ENCODE measurements around the gene CAPN2. TPM values are rescaled to one million over a fixed set of nuclear protein-coding genes. Genes with fewer than 3 reads are reported as not detected.

Gene CAPN2
- total and polyA plus RNA-seq, 2 experiments from 2014 or later, result 8.4 to 17.8 TPM

DNA sequence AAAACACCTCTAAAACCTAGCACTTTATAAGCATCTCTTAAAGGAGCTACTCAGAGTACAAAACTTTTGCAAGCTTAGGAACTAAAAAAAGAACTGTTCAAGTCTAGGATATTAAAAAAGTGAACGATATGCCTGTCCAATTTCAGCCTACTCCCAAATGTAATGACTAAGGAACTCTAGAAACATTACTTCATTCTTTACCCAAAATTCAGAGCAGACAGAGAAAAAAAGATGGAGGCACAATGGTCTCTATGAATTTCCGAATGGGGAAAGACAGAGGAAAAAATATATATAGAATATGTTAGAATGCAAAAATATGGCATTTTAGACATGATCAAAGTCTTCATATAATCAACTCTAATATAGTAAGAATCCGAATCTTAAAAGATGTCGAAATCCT lies 72.2 kb downstream of the CAPN2 start:
- Histone ChIP-seq H2AFZ (no peak overlapping the region), H3K27me3 (ENCODE audit: insufficient read depth) (no peaks in the 10 kb centered on the region), H3K27ac (ENCODE audit: low read depth) (no peak overlapping the region), H3K4me1 (ENCODE audit: insufficient read depth) (no peaks in the 10 kb centered on the region), H3K36me3 (ENCODE audit: insufficient read depth) (peaks cover 15% of the 10 kb centered on the region; the same call in 1 of the 2 replicates), H4K20me1 (replicated peaks; ENCODE audit: insufficient read depth) (peaks cover 2% of the 10 kb centered on the region; the same call in 1 of the 2 replicates), H3K79me2 (replicated peaks; ENCODE audit: insufficient read depth) (no peaks in the 10 kb centered on the region; the same call in 1 of the 2 replicates), H3K9me2 (ENCODE audit: insufficient read depth) (no peaks in the 10 kb centered on the region), H3K4me2 (no peak overlapping the region), H3K4me3 (no peak overlapping the region), H3F3A (replicated peaks; ENCODE audit: low read depth) (no peaks in the 10 kb centered on the region)
- DNase-seq (ENCODE audit: low spot score) (no peak), ATAC-seq (no peak)
- H3K4me1 Mint-ChIP-seq, result no peaks in the 10 kb centered on the region
- peaks cover 52% of the 10 kb centered on the region for H3K36me3 Mint-ChIP-seq (ENCODE audit: low read depth)
- TF ChIP-seq, protein P1, sequence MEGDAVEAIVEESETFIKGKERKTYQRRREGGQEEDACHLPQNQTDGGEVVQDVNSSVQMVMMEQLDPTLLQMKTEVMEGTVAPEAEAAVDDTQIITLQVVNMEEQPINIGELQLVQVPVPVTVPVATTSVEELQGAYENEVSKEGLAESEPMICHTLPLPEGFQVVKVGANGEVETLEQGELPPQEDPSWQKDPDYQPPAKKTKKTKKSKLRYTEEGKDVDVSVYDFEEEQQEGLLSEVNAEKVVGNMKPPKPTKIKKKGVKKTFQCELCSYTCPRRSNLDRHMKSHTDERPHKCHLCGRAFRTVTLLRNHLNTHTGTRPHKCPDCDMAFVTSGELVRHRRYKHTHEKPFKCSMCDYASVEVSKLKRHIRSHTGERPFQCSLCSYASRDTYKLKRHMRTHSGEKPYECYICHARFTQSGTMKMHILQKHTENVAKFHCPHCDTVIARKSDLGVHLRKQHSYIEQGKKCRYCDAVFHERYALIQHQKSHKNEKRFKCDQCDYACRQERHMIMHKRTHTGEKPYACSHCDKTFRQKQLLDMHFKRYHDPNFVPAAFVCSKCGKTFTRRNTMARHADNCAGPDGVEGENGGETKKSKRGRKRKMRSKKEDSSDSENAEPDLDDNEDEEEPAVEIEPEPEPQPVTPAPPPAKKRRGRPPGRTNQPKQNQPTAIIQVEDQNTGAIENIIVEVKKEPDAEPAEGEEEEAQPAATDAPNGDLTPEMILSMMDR (conservative IDR thresholded peaks at IDR 0.05; ENCODE audit: low read depth in 2 of 2), result no peak
- TF ChIP-seq EZH2 (IDR thresholded peaks at IDR 0.05; ENCODE audit: low read depth, unreplicated experiment), result no peak
- TF ChIP-seq, protein P2, sequence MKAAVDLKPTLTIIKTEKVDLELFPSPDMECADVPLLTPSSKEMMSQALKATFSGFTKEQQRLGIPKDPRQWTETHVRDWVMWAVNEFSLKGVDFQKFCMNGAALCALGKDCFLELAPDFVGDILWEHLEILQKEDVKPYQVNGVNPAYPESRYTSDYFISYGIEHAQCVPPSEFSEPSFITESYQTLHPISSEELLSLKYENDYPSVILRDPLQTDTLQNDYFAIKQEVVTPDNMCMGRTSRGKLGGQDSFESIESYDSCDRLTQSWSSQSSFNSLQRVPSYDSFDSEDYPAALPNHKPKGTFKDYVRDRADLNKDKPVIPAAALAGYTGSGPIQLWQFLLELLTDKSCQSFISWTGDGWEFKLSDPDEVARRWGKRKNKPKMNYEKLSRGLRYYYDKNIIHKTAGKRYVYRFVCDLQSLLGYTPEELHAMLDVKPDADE (IDR thresholded peaks at IDR 0.05), result no peak
- no peak for TF ChIP-seq NANOG (IDR thresholded peaks at IDR 0.05; ENCODE audit: borderline replicate concordance)
- TF ChIP-seq JUNB (IDR thresholded peaks at IDR 0.05; ENCODE audit: unreplicated experiment), result no peak
- TF ChIP-seq ZNF114 (CRISPR knock-in tag; IDR thresholded peaks at IDR 0.05), result no peak
- no peak for TF ChIP-seq POLR2AphosphoS5 (IDR thresholded peaks at IDR 0.05; ENCODE audit: low read depth)
- TF ChIP-seq, protein P3, sequence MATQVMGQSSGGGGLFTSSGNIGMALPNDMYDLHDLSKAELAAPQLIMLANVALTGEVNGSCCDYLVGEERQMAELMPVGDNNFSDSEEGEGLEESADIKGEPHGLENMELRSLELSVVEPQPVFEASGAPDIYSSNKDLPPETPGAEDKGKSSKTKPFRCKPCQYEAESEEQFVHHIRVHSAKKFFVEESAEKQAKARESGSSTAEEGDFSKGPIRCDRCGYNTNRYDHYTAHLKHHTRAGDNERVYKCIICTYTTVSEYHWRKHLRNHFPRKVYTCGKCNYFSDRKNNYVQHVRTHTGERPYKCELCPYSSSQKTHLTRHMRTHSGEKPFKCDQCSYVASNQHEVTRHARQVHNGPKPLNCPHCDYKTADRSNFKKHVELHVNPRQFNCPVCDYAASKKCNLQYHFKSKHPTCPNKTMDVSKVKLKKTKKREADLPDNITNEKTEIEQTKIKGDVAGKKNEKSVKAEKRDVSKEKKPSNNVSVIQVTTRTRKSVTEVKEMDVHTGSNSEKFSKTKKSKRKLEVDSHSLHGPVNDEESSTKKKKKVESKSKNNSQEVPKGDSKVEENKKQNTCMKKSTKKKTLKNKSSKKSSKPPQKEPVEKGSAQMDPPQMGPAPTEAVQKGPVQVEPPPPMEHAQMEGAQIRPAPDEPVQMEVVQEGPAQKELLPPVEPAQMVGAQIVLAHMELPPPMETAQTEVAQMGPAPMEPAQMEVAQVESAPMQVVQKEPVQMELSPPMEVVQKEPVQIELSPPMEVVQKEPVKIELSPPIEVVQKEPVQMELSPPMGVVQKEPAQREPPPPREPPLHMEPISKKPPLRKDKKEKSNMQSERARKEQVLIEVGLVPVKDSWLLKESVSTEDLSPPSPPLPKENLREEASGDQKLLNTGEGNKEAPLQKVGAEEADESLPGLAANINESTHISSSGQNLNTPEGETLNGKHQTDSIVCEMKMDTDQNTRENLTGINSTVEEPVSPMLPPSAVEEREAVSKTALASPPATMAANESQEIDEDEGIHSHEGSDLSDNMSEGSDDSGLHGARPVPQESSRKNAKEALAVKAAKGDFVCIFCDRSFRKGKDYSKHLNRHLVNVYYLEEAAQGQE (IDR thresholded peaks at IDR 0.05; ENCODE audit: unreplicated experiment), result no peak
- TF ChIP-seq, protein P4, sequence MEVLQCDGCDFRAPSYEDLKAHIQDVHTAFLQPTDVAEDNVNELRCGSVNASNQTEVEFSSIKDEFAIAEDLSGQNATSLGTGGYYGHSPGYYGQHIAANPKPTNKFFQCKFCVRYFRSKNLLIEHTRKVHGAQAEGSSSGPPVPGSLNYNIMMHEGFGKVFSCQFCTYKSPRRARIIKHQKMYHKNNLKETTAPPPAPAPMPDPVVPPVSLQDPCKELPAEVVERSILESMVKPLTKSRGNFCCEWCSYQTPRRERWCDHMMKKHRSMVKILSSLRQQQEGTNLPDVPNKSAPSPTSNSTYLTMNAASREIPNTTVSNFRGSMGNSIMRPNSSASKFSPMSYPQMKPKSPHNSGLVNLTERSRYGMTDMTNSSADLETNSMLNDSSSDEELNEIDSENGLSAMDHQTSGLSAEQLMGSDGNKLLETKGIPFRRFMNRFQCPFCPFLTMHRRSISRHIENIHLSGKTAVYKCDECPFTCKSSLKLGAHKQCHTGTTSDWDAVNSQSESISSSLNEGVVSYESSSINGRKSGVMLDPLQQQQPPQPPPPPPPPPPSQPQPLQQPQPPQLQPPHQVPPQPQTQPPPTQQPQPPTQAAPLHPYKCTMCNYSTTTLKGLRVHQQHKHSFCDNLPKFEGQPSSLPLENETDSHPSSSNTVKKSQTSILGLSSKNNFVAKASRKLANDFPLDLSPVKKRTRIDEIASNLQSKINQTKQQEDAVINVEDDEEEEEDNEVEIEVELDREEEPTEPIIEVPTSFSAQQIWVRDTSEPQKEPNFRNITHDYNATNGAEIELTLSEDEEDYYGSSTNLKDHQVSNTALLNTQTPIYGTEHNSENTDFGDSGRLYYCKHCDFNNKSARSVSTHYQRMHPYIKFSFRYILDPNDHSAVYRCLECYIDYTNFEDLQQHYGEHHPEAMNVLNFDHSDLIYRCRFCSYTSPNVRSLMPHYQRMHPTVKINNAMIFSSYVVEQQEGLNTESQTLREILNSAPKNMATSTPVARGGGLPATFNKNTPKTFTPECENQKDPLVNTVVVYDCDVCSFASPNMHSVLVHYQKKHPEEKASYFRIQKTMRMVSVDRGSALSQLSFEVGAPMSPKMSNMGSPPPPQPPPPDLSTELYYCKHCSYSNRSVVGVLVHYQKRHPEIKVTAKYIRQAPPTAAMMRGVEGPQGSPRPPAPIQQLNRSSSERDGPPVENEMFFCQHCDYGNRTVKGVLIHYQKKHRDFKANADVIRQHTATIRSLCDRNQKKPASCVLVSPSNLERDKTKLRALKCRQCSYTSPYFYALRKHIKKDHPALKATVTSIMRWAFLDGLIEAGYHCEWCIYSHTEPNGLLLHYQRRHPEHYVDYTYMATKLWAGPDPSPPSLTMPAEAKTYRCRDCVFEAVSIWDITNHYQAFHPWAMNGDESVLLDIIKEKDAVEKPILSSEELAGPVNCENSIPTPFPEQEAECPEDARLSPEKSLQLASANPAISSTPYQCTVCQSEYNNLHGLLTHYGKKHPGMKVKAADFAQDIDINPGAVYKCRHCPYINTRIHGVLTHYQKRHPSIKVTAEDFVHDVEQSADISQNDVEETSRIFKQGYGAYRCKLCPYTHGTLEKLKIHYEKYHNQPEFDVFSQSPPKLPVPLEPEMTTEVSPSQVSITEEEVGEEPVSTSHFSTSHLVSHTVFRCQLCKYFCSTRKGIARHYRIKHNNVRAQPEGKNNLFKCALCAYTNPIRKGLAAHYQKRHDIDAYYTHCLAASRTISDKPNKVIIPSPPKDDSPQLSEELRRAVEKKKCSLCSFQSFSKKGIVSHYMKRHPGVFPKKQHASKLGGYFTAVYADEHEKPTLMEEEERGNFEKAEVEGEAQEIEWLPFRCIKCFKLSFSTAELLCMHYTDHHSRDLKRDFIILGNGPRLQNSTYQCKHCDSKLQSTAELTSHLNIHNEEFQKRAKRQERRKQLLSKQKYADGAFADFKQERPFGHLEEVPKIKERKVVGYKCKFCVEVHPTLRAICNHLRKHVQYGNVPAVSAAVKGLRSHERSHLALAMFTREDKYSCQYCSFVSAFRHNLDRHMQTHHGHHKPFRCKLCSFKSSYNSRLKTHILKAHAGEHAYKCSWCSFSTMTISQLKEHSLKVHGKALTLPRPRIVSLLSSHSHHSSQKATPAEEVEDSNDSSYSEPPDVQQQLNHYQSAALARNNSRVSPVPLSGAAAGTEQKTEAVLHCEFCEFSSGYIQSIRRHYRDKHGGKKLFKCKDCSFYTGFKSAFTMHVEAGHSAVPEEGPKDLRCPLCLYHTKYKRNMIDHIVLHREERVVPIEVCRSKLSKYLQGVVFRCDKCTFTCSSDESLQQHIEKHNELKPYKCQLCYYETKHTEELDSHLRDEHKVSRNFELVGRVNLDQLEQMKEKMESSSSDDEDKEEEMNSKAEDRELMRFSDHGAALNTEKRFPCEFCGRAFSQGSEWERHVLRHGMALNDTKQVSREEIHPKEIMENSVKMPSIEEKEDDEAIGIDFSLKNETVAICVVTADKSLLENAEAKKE (CRISPR knock-in tag; IDR thresholded peaks at IDR 0.05), result no peak
- no peak for TF ChIP-seq EZH2phosphoT487 (IDR thresholded peaks at IDR 0.05; ENCODE audit: unreplicated experiment)
- TF ChIP-seq CREB1 (CRISPR knock-in tag; IDR thresholded peaks at IDR 0.05; ENCODE audit: low read depth), result no peak
- TF ChIP-seq ZNF331 (CRISPR knock-in tag; IDR thresholded peaks at IDR 0.05; ENCODE audit: low read depth), result no peak
- H3K4me3 Mint-ChIP-seq, result no peak overlapping the region
- no peaks in the 10 kb centered on the region for H3K27me3 Mint-ChIP-seq (ENCODE audit: insufficient read depth, low read depth, poor library complexity)
- H3K27ac Mint-ChIP-seq, result no peak overlapping the region
- no peaks in the 10 kb centered on the region for H3K9me3 Mint-ChIP-seq
